HepG2 (cell line): ENCODE measurements around the gene SLC12A9. TPM values are rescaled to one million over a fixed set of nuclear protein-coding genes. Genes with fewer than 3 reads are reported as not detected.

Experiments
- ATF3 ChIP-seq: sonication (generic); formaldehyde crosslinking; IDR thresholded peaks from 2 replicates; pipeline ENCODE4 v1.4.0; 2020; ENCODE audit warnings: missing genetic modification reagents
- CEBPG ChIP-seq: IDR thresholded peaks from 2 replicates; pipeline ENCODE4 v1.6.1; 2016
- CSRNP2 ChIP-seq: sonication (generic); formaldehyde crosslinking; conservative IDR thresholded peaks from 2 replicates; pipeline ENCODE4 v1.8.0; 2022; ENCODE audit warnings: low read depth, missing genetic modification reagents
- GMEB2 ChIP-seq: IDR thresholded peaks from 2 replicates; pipeline ENCODE4 v1.6.1; 2016; ENCODE audit warnings: missing biosample characterization, missing genetic modification reagents, low read depth
- MATR3 ChIP-seq: sonication (generic); formaldehyde crosslinking; IDR thresholded peaks from 2 replicates; pipeline ENCODE4 v1.4.0; 2020; ENCODE audit warnings: missing genetic modification reagents
- MED13 ChIP-seq: sonication (generic); formaldehyde crosslinking; IDR thresholded peaks from 2 replicates; pipeline ENCODE4 v1.5.0; 2020; ENCODE audit warnings: missing genetic modification reagents
- NFE2L1 ChIP-seq: sonication (generic); formaldehyde crosslinking; IDR thresholded peaks from 2 replicates; pipeline ENCODE4 v1.4.0; 2020; ENCODE audit warnings: missing genetic modification reagents, mild to moderate bottlenecking, borderline replicate concordance
- RARA ChIP-seq: IDR thresholded peaks from 2 replicates; pipeline ENCODE4 v1.6.1; 2016; ENCODE audit warnings: missing genetic modification reagents, missing compliant biosample characterization
- TERF1 ChIP-seq: sonication (generic); formaldehyde crosslinking; IDR thresholded peaks from 2 replicates; pipeline ENCODE4 v1.8.0; 2022; ENCODE audit warnings: mild to moderate bottlenecking, missing genetic modification reagents, moderate library complexity
- YEATS2 ChIP-seq: sonication (generic); formaldehyde crosslinking; IDR thresholded peaks from 2 replicates; pipeline ENCODE4 v1.4.0; 2020; ENCODE audit warnings: missing genetic modification reagents, borderline replicate concordance
- ZBTB33 ChIP-seq: sonication (generic); formaldehyde crosslinking; IDR thresholded peaks from 2 replicates; pipeline ENCODE4 v1.4.0; 2020; ENCODE audit warnings: missing genetic modification reagents
- ZFP41 ChIP-seq: sonication (generic); formaldehyde crosslinking; IDR thresholded peaks from 2 replicates; pipeline ENCODE4 v1.4.0; 2020; ENCODE audit warnings: mild to moderate bottlenecking, missing genetic modification reagents, borderline replicate concordance
- ZMAT3 ChIP-seq: sonication (generic); formaldehyde crosslinking; conservative IDR thresholded peaks from 2 replicates; pipeline ENCODE4 v1.7.0; 2021; ENCODE audit warnings: missing genetic modification reagents
- ZNF10 ChIP-seq: sonication (generic); formaldehyde crosslinking; IDR thresholded peaks from 2 replicates; pipeline ENCODE4 v1.4.0; 2020; ENCODE audit warnings: mild to moderate bottlenecking, low read depth, missing genetic modification reagents, borderline replicate concordance
- ZNF350 ChIP-seq: sonication (generic); formaldehyde crosslinking; IDR thresholded peaks from 2 replicates; pipeline ENCODE4 v1.4.0; 2020; ENCODE audit warnings: mild to moderate bottlenecking, low read depth, missing genetic modification reagents, borderline replicate concordance
- ZNF564 ChIP-seq: sonication (generic); formaldehyde crosslinking; IDR thresholded peaks from 2 replicates; pipeline ENCODE4 v1.8.1; 2023; ENCODE audit warnings: mild to moderate bottlenecking, missing genetic modification reagents
- ZSCAN12 ChIP-seq: sonication (generic); formaldehyde crosslinking; IDR thresholded peaks from 2 replicates; pipeline ENCODE4 v1.9.0; 2021; ENCODE audit warnings: mild to moderate bottlenecking, missing genetic modification reagents
- polyA plus RNA-seq, 8 experiments: library from polyadenylated mRNA; depleted of rRNA in 3 of 8; stranded (reverse) in 7 of 8; unstranded in 1 of 8; fragments of >200 nt; fragmentation: Illumina TruSeq in 4 of 8; extraction: Trizol in 4 of 8; gene quantifications; 2 replicates each; pipeline versions ENCODE4 v1.2.1 to v1.2.3, GENCODE V29; 2011 to 2016; ENCODE audit warnings: low read depth in 4 of 8, missing spikeins in 1 of 8, mixed read lengths in 1 of 8; ENCODE audit not compliant: insufficient read depth in 1 of 8
- total RNA-seq, 5 experiments: library from RNA; depleted of rRNA; stranded (reverse); fragments of >200 nt; fragmentation: Illumina TruSeq; extraction: Trizol; gene quantifications; 2 replicates each; pipeline ENCODE4 v1.2.3, GENCODE V29; 2016; ENCODE audit warnings: low read depth in 1 of 5
- TF ChIP-seq, protein P1 (sequence below): sonication (generic); formaldehyde crosslinking; IDR thresholded peaks from 2 replicates; pipeline ENCODE4 v1.4.0; 2020; ENCODE audit warnings: missing genetic modification reagents, mild to moderate bottlenecking, borderline replicate concordance
- TF ChIP-seq, protein P2 (sequence below): IDR thresholded peaks from 2 replicates; pipeline ENCODE4 v1.6.1; 2012; ENCODE audit warnings: inconsistent platforms

Gene SLC12A9
- total and polyA plus RNA-seq, 2 of the 13 experiments (the other 11 are each of a cell fraction or from before 2014, with no cell fraction given): 8.7 to 16.6 TPM

DNA sequence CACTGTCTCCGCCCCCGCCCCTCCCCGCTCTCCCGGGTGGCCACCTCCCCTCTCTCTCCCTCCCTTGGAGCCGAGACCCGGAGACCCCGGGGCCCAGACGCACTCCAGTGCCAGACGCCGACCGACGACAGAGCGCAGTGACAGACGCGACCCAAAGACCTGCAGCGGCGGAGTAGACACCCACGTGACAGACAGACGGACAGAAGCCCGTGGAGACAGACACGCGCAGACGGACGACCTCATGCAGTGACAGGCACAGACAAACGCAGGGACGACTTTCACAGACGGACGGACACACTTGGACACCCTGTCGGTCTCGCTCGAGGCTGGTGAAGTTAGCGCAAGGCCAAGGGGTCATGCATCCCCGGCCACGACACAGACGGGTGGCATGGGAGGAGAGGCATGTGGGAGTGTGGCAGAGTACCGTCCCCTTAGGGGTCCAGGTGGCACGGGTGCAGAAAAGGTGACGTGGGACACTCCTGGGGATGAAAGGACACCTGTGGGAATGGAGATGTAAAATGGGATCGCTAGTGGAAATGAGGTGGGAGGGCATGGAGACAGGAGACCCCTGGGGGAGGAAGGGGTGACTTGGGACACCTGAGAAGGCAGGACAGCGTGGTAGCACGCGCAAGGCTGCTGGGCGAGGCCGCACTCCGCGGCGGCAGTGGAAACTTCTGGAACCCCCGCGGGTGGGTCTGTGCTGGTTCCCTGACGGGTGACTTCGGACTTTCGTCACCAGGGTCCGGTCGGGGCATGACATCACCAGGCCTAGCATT is 43.6 kb downstream of the SLC12A9 start (continued):
- TF ChIP-seq CSRNP2 (CRISPR knock-in tag) (0 out of 2 replicates have a peak, but pooled peaks have one; percentile 34), ATF3 (CRISPR knock-in tag) (peak; percentile 23; the same call in 1 of the 2 replicates), ZFP41 (CRISPR knock-in tag) (no peak), MATR3 (CRISPR knock-in tag) (no peak), TERF1 (CRISPR knock-in tag) (no peak), ZNF10 (CRISPR knock-in tag) (no peak), ZNF350 (CRISPR knock-in tag) (no peak), RARA (CRISPR knock-in tag) (no peak), GMEB2 (CRISPR knock-in tag) (no peak), ZSCAN12 (CRISPR knock-in tag) (no peak), YEATS2 (CRISPR knock-in tag) (no peak), ZBTB33 (CRISPR knock-in tag) (no peak; the same call in 1 of the 2 replicates), CEBPG (CRISPR knock-in tag) (no peak), NFE2L1 (no peak), ZMAT3 (CRISPR knock-in tag) (no peak), ZNF564 (no peak), MED13 (CRISPR knock-in tag) (no peak)
- TF ChIP-seq, protein P1, sequence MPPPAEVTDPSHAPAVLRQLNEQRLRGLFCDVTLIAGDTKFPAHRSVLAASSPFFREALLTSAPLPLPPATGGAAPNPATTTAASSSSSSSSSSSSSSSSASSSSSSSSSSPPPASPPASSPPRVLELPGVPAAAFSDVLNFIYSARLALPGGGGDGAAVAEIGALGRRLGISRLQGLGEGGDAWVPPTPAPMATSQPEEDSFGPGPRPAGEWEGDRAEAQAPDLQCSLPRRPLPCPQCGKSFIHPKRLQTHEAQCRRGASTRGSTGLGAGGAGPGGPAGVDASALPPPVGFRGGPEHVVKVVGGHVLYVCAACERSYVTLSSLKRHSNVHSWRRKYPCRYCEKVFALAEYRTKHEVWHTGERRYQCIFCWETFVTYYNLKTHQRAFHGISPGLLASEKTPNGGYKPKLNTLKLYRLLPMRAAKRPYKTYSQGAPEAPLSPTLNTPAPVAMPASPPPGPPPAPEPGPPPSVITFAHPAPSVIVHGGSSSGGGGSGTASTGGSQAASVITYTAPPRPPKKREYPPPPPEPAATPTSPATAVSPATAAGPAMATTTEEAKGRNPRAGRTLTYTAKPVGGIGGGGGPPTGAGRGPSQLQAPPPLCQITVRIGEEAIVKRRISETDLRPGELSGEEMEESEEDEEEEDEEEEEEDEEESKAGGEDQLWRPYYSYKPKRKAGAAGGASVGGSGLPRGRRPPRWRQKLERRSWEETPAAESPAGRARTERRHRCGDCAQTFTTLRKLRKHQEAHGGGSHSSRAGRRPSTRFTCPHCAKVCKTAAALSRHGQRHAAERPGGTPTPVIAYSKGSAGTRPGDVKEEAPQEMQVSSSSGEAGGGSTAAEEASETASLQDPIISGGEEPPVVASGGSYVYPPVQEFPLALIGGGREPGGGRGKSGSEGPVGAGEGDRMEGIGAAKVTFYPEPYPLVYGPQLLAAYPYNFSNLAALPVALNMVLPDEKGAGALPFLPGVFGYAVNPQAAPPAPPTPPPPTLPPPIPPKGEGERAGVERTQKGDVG (CRISPR knock-in tag): no peak
- TF ChIP-seq, protein P2, sequence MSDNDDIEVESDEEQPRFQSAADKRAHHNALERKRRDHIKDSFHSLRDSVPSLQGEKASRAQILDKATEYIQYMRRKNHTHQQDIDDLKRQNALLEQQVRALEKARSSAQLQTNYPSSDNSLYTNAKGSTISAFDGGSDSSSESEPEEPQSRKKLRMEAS: no peak; the same call in 1 of the 2 replicates
